ENCODE measurements around the gene TTC21A.
"Not testable (repeated sequence)": the region's sequence is repeated elsewhere in the genome, so short reads cannot be mapped to it uniquely, and the experiment has no call there.

TTC21A gene

DNA sequence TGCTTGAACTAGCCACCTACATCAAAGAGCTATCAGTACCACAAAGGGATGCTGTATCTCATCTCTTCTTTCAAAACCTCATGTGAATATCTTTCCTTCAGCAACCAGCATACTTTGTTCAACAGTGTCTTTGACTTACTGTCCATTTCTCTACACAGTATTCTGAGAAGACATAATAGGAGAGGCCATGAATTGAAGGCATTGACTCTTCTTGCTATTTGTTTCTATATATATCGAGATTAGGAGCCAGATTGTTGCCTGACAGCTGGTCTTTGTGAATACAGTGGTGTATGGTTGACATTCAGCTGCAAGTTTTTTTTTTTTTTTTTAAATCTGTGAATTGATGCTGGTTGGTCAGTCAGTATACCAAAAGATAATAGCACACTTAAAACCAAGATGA lies 58.0 kb downstream of the TTC21A start:
- Mint-ChIP-seq H3K27me3 (no peaks in the 10 kb centered on the region), H3K27ac (no peak overlapping the region), H3K4me3 (no peak overlapping the region), H3K9me3 (peaks cover 5% of the 10 kb centered on the region), H3K36me3 (no peaks in the 10 kb centered on the region), H3K4me1 (no peaks in the 10 kb centered on the region)
- no peak for ATAC-seq

DNA sequence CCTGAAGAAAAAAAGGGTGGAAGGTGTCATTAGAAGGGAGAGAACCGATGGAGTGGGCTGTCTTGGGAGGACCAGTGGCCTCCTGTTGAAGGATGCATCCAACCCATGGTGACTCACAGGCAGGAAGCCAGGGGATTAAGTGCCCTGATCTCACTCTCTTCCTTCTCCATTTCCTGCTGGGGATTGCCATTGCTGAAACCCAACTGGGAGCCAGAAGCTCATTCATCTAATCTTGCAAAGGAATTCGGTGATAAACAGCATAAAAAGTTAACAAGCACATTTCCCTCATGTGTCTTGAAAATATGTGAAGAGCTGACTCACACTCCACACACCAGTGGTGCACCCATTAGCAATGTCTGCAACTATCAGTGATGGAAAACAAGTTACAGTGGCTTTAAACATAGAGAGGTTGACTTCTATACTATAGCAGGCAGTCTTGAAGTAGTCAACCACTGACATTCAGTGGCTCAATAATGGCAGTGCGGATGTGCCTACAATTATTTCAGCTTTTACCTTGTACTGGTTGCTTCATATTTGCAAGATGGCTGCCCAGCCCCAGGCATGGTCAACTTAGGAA lies 58.7 kb downstream of the TTC21A start:
- H3K27ac Mint-ChIP-seq = no peak overlapping the region
- H3K4me1 Mint-ChIP-seq = no peaks in the 10 kb centered on the region
- no peak for ATAC-seq
- H3K27me3 Mint-ChIP-seq = no peaks in the 10 kb centered on the region
- peaks cover 5% of the 10 kb centered on the region for H3K9me3 Mint-ChIP-seq
- no peak overlapping the region for H3K4me3 Mint-ChIP-seq
- H3K36me3 Mint-ChIP-seq = no peaks in the 10 kb centered on the region

DNA sequence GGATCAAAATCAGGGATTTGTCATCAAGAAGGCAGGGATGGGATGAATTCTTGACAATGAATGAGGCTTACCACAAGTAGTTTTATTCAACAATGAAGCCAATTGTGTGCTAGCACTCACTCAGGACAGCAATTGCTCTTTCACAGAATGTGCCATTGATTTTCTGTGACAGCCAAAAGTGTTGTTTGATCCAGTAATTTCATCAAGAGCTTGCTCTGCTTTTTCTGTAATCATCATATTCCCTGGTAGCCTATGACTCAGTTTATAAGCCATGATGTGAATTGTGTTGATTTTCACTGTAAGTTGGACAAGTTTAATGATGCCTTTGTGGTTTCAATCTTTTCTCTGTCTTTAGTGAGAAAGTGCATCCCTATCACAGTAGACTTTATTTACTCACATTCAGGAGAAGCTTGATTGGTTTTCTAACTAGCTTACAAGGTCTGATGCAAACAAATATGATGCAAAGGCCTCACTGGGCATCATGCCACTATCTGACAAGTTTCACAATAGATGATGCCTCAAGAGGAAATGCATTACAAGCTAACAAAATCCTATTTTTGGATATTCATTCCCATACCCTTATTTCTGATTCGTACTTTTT lies 59.6 kb downstream of the TTC21A start:
- no peak overlapping the region for H3K27ac Mint-ChIP-seq
- no peaks in the 10 kb centered on the region for H3K27me3 Mint-ChIP-seq
- no peak overlapping the region for H3K4me3 Mint-ChIP-seq
- no peaks in the 10 kb centered on the region for H3K36me3 Mint-ChIP-seq
- no peaks in the 10 kb centered on the region for H3K4me1 Mint-ChIP-seq
- peaks cover 5% of the 10 kb centered on the region for H3K9me3 Mint-ChIP-seq
- ATAC-seq = no peak

DNA sequence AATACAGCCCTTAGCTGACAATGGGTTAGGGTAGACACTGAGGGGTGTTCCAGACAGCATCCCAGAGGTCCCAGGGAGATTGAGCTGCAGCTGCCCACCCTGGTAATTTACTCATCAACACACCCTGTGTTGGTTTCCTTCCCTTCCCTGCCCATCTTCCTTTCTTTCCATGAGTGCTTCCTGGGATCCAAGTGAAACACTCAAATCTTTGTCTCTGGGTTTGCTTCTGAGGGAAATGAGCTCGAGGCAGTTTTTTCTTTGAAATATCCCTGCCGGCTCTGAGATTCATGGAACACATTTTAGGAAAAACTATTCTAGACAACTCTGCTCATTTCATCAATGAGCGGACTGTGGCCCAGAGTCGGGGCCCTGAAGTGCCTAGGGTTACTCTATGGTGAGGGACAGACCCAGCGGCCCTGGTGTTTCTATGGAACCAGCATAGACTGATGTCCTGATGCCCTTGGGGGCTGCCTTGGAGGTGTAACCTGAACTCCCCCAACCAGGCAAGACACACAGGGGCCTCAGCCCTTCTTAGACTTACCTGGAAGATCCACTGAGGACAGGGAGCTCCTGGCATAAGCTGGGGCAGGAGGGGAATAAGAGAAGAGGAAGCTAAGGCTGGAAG lies 60.8 kb downstream of the TTC21A start:
- Mint-ChIP-seq H3K36me3 (no peaks in the 10 kb centered on the region), H3K4me1 (no peaks in the 10 kb centered on the region), H3K4me3 (no peak overlapping the region), H3K27ac (no peak overlapping the region), H3K9me3 (peaks cover 4% of the 10 kb centered on the region), H3K27me3 (no peaks in the 10 kb centered on the region)
- no peak for ATAC-seq

DNA sequence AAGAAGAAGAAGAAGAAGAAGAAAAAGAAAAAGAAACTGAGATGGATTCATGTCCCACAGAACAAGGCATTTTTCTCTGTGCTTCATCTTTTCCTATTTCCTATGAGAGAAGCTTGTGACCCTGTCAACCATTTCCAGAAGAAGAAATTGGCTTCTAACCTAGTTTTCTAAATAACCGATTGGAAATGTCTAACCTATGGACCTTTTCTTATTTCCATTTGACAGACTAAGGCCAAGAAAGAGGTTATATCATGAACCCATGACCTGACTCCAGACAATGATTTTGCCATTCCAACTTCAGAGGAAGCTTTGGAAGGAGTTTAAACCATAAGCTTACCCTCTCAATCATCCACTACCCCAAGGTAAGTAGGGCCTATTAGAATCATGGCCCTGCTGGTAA lies 62.2 kb downstream of the TTC21A start:
- no peak for ATAC-seq
- no peaks in the 10 kb centered on the region for H3K27me3 Mint-ChIP-seq
- no peaks in the 10 kb centered on the region for H3K36me3 Mint-ChIP-seq
- H3K9me3 Mint-ChIP-seq = no peaks in the 10 kb centered on the region
- no peak overlapping the region for H3K27ac Mint-ChIP-seq
- no peak overlapping the region for H3K4me3 Mint-ChIP-seq
- H3K4me1 Mint-ChIP-seq = no peaks in the 10 kb centered on the region

DNA sequence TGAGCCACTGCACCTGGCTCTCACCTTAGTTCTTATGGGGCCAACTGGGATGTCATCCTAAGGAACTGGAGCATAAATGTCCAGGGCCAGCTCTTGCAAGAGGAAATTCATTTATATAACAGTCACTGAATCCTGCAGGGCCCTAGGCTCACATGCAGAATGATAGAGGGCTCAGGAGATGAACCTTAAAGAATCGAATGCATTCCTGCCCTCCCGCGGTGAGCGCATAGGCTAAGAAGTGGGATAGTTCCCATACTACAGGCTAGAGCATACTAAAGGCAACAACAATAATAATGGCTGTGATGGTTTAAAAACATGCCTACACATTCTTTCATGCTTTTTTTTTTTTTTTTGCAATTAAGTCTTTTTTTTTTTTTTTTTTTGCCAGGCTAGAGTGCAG lies 63.0 kb downstream of the TTC21A start:
- no peaks in the 10 kb centered on the region for H3K27me3 Mint-ChIP-seq
- no peak for ATAC-seq
- H3K27ac Mint-ChIP-seq = no peak overlapping the region
- H3K9me3 Mint-ChIP-seq = no peaks in the 10 kb centered on the region
- H3K4me1 Mint-ChIP-seq = no peaks in the 10 kb centered on the region
- H3K36me3 Mint-ChIP-seq = no peaks in the 10 kb centered on the region
- no peak overlapping the region for H3K4me3 Mint-ChIP-seq

DNA sequence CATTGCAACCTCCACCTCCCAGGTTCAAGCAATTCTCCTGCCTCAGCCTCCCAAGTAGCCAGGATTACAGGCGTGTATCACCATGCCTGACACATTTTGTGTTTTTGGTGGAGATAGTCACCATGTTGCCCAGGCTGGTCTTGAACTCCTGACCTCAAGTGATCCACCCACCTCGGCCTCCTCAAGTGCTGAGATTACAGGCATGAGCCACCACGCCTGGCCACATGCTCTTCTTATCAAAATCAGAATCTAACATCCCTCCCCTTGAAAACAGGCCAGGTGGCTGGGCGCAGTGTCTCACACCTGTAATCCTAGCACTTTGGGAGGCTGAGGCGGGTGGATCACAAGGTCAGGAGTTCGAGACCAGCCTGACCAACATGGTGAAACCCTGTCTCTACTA lies 63.4 kb downstream of the TTC21A start:
- not testable (repeated sequence) for H3K36me3 Mint-ChIP-seq, ATAC-seq, H3K27me3 Mint-ChIP-seq, H3K4me1 Mint-ChIP-seq, H3K4me3 Mint-ChIP-seq, H3K9me3 Mint-ChIP-seq, H3K27ac Mint-ChIP-seq

DNA sequence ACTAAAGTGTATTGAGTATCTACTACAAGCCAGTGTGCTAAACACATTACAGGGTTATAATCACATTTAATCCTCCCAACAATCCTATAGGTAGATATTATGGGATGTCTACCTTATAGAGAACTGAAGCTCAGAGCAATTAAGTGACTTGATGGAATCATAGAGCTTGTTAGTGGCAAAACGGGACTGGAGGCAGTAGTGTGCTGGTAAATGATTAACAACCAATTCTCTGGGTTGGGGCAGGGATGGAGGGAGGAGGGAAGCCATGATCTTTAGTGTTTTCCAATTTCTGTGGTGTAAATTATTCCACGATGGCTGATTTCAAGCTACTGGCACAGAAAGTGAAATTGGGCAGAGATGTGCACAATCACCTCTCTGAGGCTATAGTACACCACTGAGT lies 64.4 kb downstream of the TTC21A start:
- Mint-ChIP-seq H3K27me3 (no peaks in the 10 kb centered on the region), H3K36me3 (no peaks in the 10 kb centered on the region), H3K4me1 (no peaks in the 10 kb centered on the region), H3K27ac (no peak overlapping the region), H3K9me3 (no peaks in the 10 kb centered on the region), H3K4me3 (no peak overlapping the region)
- ATAC-seq = no peak

DNA sequence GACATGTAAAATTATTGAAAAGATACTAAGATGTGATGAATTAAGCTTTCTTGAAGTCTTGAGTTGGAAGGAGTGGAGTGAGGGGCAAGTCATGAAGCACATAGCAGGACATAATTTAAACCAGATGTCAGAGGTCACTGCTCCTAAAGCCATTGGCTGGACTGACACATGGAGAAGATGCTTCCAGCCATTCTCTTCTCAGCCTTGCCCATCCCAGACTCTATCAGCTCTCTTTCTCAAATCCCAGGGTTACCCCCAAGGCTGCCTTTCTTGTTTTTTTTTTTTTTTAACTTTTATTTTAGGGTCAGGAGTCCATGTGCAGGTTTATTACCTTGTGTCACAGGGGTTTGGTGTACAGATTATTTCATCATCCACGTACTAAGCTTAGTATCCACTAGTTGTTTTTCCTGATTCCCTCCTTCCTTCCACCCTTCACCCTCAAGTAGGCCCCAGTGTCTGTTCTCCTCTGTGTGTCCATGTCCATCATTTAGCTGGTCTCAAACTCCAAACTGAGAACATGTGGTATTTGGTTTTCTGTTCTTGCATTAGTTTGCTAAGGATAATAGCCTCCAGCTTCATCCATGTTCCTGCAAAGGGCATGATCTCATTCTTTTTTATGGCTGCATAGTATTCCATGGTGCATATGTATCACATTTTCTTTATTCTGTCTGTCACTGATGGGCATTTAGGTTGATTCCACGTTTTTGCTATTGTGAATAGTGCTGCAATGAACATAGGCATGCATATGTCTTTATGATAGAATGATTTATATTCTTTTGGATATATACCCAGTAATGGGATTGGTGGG lies 66.0 kb downstream of the TTC21A start:
- no peak overlapping the region for H3K27ac Mint-ChIP-seq
- H3K9me3 Mint-ChIP-seq = no peaks in the 10 kb centered on the region
- no peaks in the 10 kb centered on the region for H3K36me3 Mint-ChIP-seq
- H3K27me3 Mint-ChIP-seq = no peaks in the 10 kb centered on the region
- no peak for ATAC-seq
- peaks cover 3% of the 10 kb centered on the region for H3K4me1 Mint-ChIP-seq
- no peak overlapping the region for H3K4me3 Mint-ChIP-seq

DNA sequence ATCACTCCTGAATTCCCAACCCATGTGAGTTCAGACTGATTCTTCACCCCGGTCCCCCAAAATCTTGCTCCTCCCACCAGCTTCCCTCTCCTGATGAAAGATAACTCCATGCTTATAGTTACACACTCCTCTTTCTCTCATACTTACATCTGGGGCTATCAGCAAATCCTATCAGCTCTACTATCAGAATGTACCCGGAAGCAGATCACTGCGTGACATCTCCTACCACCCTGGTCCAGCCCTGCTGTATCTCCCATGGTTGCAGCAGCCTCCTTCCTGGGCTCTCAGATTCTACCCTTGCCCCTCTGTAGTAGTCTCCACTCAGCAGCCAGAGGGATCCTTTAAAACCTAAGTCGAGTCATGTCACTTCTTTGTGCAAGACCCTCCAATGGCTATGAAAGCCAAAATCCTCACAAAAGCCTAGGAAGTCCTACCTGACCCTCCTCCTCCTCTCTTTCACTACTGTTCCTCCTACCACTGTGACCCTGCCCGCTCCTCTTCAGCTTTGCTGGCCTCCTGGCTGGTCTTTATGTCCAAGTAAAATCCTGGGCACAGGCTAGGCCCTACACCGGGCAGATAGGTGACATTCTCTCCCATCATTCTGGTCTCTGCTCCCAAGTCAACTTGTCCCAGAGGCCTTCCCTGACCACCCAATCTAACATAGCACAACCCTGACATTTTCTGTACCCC lies 68.7 kb downstream of the TTC21A start:
- Mint-ChIP-seq H3K27me3 (no peaks in the 10 kb centered on the region), H3K4me3 (no peak overlapping the region), H3K27ac (peak overlapping the region; percentile 33), H3K9me3 (no peaks in the 10 kb centered on the region), H3K4me1 (peaks cover 23% of the 10 kb centered on the region), H3K36me3 (no peaks in the 10 kb centered on the region)
- no peak for ATAC-seq

DNA sequence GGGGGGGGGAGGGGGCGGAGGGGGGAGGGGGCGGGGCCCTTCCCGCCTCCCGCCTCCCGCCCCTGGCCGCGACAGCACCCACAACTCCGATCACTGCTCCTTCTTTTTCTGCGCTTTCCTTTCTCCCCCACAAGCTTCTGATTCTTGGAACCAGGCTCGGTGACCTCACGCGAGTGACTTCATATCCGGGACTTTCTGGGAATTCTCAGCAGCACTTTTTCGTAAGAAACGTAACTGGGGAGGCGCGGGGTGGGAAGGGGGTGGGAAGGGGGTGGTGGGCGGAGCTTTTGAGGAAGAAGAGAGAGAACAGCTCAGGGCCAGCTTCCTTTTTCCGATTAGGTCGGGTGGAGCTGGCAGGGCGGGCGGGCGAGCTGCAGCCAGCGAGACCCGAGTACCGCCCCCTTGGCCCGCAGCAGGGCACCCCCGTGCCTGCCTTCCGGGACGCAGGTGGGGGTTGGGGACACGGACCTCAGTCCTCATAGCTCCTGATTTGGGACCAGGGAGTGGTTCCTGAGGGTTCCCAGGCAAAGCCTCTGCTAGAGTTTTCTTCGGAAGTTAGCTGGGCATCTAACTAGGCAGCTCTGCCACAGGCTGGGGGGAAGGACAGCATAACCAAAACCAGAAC lies 70.3 kb downstream of the TTC21A start:
- ATAC-seq = peak; percentile 72
- H3K27ac Mint-ChIP-seq = peak overlapping the region; percentile 33
- H3K9me3 Mint-ChIP-seq = no peaks in the 10 kb centered on the region
- H3K4me1 Mint-ChIP-seq = peaks cover 27% of the 10 kb centered on the region
- H3K27me3 Mint-ChIP-seq = no peaks in the 10 kb centered on the region
- H3K4me3 Mint-ChIP-seq = peak overlapping the region; percentile 61
- no peaks in the 10 kb centered on the region for H3K36me3 Mint-ChIP-seq

DNA sequence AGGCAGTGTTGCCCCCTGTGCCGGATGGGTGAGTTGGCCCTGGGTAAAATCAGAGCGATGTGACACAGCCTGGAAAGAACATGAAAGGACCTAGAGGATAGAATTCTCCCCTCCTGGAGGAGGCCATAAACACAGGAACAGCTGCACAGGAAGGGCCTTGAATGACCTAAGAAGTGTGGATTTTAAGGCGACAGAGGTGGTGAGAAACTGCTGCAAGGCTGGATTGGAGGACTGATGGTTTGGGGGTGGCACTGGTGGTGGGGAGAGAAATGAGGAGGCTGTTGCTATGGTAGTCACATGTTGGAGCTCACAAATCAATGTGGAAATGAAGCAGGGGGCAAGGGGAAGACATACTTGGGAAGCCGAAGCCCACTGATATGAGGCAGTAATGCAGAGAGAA lies 71.1 kb downstream of the TTC21A start:
- peak overlapping the region; percentile 24 for H3K4me3 Mint-ChIP-seq
- ATAC-seq = no peak
- peaks cover 27% of the 10 kb centered on the region for H3K4me1 Mint-ChIP-seq

DNA sequence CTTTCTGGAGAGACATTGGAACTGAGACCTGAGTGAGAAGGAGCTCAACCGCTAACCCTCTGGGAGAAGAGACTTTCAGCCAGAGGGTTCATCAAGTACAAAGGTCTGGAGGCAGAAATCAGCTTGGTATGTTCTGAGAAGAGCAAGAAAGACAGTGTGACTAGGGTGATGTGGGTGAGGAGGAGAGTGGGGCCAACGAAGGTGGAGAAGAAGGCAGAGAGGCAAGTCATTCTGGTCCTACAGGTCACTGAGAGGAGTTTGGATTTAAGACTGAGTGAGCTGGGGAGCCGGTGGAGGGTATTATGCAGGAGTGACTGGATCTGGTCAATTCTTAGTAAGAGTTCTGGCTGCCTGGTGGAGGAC lies 72.7 kb downstream of the TTC21A start:
- Mint-ChIP-seq H3K27me3 (no peaks in the 10 kb centered on the region), H3K4me3 (peak overlapping the region; percentile 74), H3K4me1 (peaks cover 27% of the 10 kb centered on the region), H3K36me3 (no peaks in the 10 kb centered on the region), H3K9me3 (no peaks in the 10 kb centered on the region), H3K27ac (peak overlapping the region; percentile 21)
- ATAC-seq = no peak

More for the DNA sequence above, 71.1 kb downstream of the TTC21A start:
- Mint-ChIP-seq H3K9me3 (no peaks in the 10 kb centered on the region), H3K36me3 (no peaks in the 10 kb centered on the region), H3K27ac (peak overlapping the region; percentile 33), H3K27me3 (no peaks in the 10 kb centered on the region)

DNA sequence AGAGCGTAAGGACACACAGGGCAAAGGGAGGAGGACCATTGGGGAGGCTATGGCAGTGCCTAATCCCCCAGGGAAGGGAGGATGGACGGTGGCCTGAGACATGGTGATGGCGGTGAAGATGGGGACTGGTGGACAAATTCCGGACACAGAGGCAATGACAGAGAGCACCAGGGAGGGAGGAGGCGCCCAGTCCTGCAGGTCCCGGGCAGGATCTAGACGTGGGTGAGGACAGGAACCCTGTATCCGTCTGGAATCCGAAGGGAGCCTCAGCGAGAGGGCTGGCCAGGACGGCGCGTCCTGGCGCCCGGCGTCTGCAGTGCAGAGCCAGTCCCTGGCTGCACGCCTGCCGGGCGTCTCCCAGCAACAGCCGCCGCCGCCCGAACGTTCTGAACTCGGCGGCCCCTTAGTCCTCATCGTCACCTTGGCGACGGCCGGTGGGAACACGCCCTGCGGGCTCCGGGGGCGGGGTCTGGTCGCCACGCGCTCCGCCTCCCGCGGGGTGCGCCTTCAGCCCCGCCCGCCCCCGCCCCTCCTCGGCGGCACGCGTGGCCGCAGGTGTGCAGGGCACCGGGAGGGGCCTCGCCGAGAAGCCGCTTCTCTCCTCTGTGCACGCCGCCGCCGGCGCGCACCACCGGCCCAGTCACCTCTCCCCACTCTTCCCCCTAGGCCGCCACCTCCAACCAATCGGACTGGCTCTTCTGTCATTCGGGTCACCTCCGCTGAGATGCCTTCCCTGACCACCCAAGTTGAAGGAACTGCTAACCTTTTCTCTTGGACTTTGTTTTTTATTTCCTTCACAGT lies 73.3 kb downstream of the TTC21A start:
- Mint-ChIP-seq H3K4me1 (peaks cover 27% of the 10 kb centered on the region), H3K27ac (peak overlapping the region; percentile 21)

More for the DNA sequence above, 73.3 kb downstream of the TTC21A start:
- Mint-ChIP-seq H3K36me3 (no peaks in the 10 kb centered on the region), H3K9me3 (no peaks in the 10 kb centered on the region), H3K4me3 (peak overlapping the region; percentile 74), H3K27me3 (no peaks in the 10 kb centered on the region)
- ATAC-seq = peak; percentile 93

Measured in stimulated activated memory B cell treated with anti-CD40 and anti-IgM and Interleukin-4, amounts not matched to agents 10 μg/mL and 1 μg/mL and 100 μg/mL, for 72 hours (primary cell).